ENCODE results near the gene NBAS.

The NBAS gene

DNA sequence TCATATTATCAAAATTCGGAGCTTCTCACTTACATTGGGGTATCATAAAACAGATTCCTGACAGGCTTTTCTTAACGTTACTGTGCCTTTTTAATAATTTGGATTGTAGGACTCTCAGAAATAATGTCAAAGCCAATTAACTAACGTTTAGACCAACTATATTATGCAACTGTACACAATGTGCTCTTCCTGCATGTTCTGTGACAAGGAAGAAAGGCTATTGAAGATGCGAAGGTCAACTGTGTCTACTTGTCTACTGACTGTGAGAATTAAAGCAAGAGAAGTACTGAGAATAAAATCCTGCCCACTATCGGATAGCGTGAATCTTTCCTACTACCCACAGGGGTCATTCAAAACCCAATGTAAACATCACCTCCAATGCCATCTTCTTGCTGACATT, 393.0 kb downstream of the NBAS start (continued):
- TF ChIP-seq ZNF433 (tag by site-specific recombination; IDR thresholded peaks at IDR 0.05; ENCODE audit: low read depth): no peak
- TF ChIP-seq, protein P1, sequence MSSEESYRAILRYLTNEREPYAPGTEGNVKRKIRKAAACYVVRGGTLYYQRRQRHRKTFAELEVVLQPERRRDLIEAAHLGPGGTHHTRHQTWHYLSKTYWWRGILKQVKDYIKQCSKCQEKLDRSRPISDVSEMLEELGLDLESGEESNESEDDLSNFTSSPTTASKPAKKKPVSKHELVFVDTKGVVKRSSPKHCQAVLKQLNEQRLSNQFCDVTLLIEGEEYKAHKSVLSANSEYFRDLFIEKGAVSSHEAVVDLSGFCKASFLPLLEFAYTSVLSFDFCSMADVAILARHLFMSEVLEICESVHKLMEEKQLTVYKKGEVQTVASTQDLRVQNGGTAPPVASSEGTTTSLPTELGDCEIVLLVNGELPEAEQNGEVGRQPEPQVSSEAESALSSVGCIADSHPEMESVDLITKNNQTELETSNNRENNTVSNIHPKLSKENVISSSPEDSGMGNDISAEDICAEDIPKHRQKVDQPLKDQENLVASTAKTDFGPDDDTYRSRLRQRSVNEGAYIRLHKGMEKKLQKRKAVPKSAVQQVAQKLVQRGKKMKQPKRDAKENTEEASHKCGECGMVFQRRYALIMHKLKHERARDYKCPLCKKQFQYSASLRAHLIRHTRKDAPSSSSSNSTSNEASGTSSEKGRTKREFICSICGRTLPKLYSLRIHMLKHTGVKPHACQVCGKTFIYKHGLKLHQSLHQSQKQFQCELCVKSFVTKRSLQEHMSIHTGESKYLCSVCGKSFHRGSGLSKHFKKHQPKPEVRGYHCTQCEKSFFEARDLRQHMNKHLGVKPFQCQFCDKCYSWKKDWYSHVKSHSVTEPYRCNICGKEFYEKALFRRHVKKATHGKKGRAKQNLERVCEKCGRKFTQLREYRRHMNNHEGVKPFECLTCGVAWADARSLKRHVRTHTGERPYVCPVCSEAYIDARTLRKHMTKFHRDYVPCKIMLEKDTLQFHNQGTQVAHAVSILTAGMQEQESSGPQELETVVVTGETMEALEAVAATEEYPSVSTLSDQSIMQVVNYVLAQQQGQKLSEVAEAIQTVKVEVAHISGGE (tag by site-specific recombination; conservative IDR thresholded peaks at IDR 0.05; ENCODE audit: low read depth): no peak
- TF ChIP-seq, protein P2, sequence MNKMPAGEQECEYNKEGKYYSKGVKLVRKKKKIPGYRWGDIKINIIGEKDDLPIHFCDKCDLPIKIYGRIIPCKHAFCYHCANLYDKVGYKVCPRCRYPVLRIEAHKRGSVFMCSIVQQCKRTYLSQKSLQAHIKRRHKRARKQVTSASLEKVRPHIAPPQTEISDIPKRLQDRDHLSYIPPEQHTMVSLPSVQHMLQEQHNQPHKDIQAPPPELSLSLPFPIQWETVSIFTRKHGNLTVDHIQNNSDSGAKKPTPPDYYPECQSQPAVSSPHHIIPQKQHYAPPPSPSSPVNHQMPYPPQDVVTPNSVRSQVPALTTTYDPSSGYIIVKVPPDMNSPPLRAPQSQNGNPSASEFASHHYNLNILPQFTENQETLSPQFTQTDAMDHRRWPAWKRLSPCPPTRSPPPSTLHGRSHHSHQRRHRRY (tag by site-specific recombination; IDR thresholded peaks at IDR 0.05): no peak

DNA sequence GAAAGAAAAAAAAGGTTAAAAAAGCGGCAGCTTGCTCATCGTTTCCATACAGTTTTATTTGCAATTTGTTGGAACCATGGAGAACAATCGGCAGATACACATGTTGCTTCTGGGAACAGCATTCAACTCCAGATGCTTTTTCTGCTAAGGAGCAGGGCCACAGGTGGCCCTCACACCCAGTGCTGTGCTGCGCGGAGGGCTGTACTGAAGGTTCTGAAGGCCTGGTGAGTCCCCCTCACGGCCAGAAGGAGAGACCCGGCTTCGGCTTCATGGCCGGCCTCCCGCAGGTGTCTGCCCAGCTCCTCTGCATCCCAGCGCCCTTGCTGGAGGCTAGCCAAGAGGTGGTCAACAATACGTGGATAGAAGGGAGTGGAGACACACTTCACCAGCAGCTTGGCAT, 394.3 kb downstream of the NBAS start:
- CTCF ChIA-PET: interaction anchor here (0.6 kb wide), 1 partner anchor 113 kb away, joined by 3 read pairs; no protein-coding TSS in a partner anchor
- Histone ChIP-seq H3K4me1 (ENCODE audit: control insufficient read depth, insufficient read depth, low read length) (no peaks in the 10 kb centered on the region), H3K36me3 (ENCODE audit: control insufficient read depth in 2 of 2, insufficient read depth in 1 of 2, low read length in 2 of 2) (no peaks in the 10 kb centered on the region), H3K4me3 (ENCODE audit: low read depth, low read length) (no peak overlapping the region), H3K27ac (ENCODE audit: extremely low read depth, low read depth, low read length) (no peak overlapping the region), H3K9me3 (ENCODE audit: control insufficient read depth, insufficient read depth, low read depth, low read length) (no peaks in the 10 kb centered on the region)
- POLR2A ChIA-PET: no interaction called here
- TF ChIP-seq ZNF433 (tag by site-specific recombination; IDR thresholded peaks at IDR 0.05; ENCODE audit: low read depth) (no peak), ZNF184 (tag by site-specific recombination; IDR thresholded peaks at IDR 0.05) (no peak), ZNF561 (tag by site-specific recombination; IDR thresholded peaks at IDR 0.05; ENCODE audit: borderline replicate concordance) (no peak)

DNA sequence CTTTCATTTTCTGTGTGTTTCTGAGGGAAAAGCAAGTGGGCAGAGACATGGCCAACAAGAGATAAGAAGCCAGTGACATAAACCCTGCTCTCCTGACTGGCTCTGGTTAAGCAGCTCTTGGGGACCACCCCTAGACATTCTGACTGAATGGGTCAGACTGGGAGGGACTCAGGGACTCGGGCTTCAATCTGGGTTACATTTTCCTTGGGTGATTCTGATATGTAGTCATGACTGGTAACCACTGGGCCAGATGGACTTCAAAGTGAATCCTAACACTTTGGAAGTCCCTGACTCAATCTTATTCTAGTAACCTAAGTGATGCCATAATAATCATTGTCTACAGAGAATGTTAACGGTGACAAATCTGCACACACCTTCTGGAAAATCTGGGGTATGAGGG, 397.8 kb downstream of the NBAS start:
- Histone ChIP-seq H3K9me3 (ENCODE audit: control insufficient read depth, insufficient read depth, low read depth, low read length) (no peaks in the 10 kb centered on the region), H3K27ac (ENCODE audit: extremely low read depth, low read depth, low read length) (no peak overlapping the region), H3K36me3 (ENCODE audit: control insufficient read depth in 2 of 2, insufficient read depth in 1 of 2, low read length in 2 of 2) (no peaks in the 10 kb centered on the region), H3K4me3 (ENCODE audit: low read depth, low read length) (no peak overlapping the region), H3K4me1 (ENCODE audit: control insufficient read depth, insufficient read depth, low read length) (no peaks in the 10 kb centered on the region)
- CTCF ChIA-PET: interaction anchor here (0.6 kb wide), 1 partner anchor 10 kb away, joined by 4 read pairs; no protein-coding TSS in a partner anchor
- no peak for TF ChIP-seq ZNF132 (tag by site-specific recombination; IDR thresholded peaks at IDR 0.05; ENCODE audit: borderline replicate concordance)
- TF ChIP-seq ZNF174 (tag by site-specific recombination; IDR thresholded peaks at IDR 0.05): no peak
- POLR2A ChIA-PET: no interaction called here

DNA sequence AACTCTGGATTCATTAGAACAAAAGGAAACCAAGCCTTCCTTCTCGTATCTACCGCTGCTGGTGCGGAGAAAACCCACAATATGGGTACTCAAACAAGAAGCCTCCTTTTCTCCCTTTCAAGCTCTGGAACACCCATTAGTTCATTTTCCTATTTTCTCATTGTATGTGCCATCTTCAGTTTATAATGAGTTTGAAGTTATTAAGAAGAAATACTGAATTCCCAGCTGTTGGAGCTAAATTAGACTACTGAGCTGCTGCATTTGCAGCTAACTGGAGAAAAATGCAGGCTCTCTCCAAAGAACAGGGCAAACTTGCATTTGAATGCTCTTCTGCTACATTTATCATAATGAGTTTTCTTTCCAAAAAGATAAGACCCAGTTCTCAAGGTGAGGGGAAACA, 398.5 kb downstream of the NBAS start:
- no peak overlapping the region for H3K27ac ChIP-seq (ENCODE audit: extremely low read depth, low read depth, low read length)
- H3K9me3 ChIP-seq (ENCODE audit: control insufficient read depth, insufficient read depth, low read depth, low read length): no peaks in the 10 kb centered on the region
- H3K4me1 ChIP-seq (ENCODE audit: control insufficient read depth, insufficient read depth, low read length): no peaks in the 10 kb centered on the region
- ChIA-PET POLR2A (no interaction called here), CTCF (interaction anchor here (0.5 to 0.7 kb wide), 3 partner anchors 9 to 752 kb away, joined by 3 to 4 read pairs (median 3); no protein-coding TSS in a partner anchor)
- no peak overlapping the region for H3K4me3 ChIP-seq (ENCODE audit: low read depth, low read length)
- no peaks in the 10 kb centered on the region for H3K36me3 ChIP-seq (ENCODE audit: control insufficient read depth in 2 of 2, insufficient read depth in 1 of 2, low read length in 2 of 2)
- TF ChIP-seq ZNF274 (IDR thresholded peaks at IDR 0.05; ENCODE audit: low read length) (no peak), ZNF274 (tag by site-specific recombination; IDR thresholded peaks at IDR 0.05; ENCODE audit: borderline replicate concordance) (no peak), ZNF324 (tag by site-specific recombination; IDR thresholded peaks at IDR 0.05) (no peak), ZNF664 (tag by site-specific recombination; IDR thresholded peaks at IDR 0.05) (no peak), ZSCAN16 (tag by site-specific recombination; IDR thresholded peaks at IDR 0.05) (no peak), HOXD13 (CRISPR knock-in tag; IDR thresholded peaks at IDR 0.05; ENCODE audit: borderline replicate concordance) (no peak)
- TF ChIP-seq, protein P3, sequence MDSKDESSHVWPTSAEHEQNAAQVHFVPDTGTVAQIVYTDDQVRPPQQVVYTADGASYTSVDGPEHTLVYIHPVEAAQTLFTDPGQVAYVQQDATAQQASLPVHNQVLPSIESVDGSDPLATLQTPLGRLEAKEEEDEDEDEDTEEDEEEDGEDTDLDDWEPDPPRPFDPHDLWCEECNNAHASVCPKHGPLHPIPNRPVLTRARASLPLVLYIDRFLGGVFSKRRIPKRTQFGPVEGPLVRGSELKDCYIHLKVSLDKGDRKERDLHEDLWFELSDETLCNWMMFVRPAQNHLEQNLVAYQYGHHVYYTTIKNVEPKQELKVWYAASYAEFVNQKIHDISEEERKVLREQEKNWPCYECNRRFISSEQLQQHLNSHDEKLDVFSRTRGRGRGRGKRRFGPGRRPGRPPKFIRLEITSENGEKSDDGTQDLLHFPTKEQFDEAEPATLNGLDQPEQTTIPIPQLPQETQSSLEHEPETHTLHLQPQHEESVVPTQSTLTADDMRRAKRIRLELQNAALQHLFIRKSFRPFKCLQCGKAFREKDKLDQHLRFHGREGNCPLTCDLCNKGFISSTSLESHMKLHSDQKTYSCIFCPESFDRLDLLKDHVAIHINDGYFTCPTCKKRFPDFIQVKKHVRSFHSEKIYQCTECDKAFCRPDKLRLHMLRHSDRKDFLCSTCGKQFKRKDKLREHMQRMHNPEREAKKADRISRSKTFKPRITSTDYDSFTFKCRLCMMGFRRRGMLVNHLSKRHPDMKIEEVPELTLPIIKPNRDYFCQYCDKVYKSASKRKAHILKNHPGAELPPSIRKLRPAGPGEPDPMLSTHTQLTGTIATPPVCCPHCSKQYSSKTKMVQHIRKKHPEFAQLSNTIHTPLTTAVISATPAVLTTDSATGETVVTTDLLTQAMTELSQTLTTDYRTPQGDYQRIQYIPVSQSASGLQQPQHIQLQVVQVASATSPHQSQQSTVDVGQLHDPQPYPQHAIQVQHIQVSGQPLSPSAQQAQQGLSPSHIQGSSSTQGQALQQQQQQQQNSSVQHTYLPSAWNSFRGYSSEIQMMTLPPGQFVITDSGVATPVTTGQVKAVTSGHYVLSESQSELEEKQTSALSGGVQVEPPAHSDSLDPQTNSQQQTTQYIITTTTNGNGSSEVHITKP (tag by site-specific recombination; IDR thresholded peaks at IDR 0.05): no peak
- TF ChIP-seq, protein P4, sequence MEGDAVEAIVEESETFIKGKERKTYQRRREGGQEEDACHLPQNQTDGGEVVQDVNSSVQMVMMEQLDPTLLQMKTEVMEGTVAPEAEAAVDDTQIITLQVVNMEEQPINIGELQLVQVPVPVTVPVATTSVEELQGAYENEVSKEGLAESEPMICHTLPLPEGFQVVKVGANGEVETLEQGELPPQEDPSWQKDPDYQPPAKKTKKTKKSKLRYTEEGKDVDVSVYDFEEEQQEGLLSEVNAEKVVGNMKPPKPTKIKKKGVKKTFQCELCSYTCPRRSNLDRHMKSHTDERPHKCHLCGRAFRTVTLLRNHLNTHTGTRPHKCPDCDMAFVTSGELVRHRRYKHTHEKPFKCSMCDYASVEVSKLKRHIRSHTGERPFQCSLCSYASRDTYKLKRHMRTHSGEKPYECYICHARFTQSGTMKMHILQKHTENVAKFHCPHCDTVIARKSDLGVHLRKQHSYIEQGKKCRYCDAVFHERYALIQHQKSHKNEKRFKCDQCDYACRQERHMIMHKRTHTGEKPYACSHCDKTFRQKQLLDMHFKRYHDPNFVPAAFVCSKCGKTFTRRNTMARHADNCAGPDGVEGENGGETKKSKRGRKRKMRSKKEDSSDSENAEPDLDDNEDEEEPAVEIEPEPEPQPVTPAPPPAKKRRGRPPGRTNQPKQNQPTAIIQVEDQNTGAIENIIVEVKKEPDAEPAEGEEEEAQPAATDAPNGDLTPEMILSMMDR (tag by site-specific recombination; IDR thresholded peaks at IDR 0.05): no peak
